ENCODE results near the gene TOM1L1.

DNA sequence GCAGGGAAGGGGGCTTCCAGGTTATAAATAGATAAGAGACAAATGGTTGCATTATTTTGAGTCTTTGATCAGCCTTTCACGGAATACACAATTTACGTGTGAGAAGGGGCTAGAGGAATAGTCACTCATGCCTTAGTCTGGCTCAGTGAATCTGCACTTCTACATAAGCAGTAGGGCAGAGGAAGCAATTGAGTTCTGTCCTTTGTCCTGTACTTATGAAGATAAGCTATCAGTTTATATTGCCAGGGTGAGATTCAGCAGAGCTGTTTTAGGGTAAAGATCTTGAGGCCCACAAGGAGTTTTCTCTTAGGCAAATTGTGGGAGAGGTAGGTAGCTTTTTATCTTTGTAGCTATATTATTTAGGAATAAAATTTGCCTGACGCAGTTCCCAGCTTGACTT, 33.3 kb downstream of the TOM1L1 start:
- TF ChIP-seq, protein P1, sequence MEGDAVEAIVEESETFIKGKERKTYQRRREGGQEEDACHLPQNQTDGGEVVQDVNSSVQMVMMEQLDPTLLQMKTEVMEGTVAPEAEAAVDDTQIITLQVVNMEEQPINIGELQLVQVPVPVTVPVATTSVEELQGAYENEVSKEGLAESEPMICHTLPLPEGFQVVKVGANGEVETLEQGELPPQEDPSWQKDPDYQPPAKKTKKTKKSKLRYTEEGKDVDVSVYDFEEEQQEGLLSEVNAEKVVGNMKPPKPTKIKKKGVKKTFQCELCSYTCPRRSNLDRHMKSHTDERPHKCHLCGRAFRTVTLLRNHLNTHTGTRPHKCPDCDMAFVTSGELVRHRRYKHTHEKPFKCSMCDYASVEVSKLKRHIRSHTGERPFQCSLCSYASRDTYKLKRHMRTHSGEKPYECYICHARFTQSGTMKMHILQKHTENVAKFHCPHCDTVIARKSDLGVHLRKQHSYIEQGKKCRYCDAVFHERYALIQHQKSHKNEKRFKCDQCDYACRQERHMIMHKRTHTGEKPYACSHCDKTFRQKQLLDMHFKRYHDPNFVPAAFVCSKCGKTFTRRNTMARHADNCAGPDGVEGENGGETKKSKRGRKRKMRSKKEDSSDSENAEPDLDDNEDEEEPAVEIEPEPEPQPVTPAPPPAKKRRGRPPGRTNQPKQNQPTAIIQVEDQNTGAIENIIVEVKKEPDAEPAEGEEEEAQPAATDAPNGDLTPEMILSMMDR (IDR thresholded peaks at IDR 0.05), result no peak
- no peak for TF ChIP-seq POLR2AphosphoS5 (IDR thresholded peaks at IDR 0.05)
- TF ChIP-seq POLR2A (IDR thresholded peaks at IDR 0.05), result no peak
- no peak for TF ChIP-seq EP300 (IDR thresholded peaks at IDR 0.05)
